IMR-90 (cell line): ENCODE data around the gene TCP11L1. TPM values are rescaled to one million over a fixed set of nuclear protein-coding genes. Genes with fewer than 3 reads are reported as not detected.

Experiments used
- ATAC-seq: fragments of 200-7000 bp; cut with Tn5 transposase; 2 replicates; pipeline ENCODE4 v1.9.1; 2020; ENCODE audit warnings: low read depth, mild to moderate bottlenecking, moderate library complexity
- BruUV-seq: library from RNA; stranded (reverse); fragments of 400-500 nt; replicated peaks from 2 replicates; lab custom pipeline; 2021; lab: Mats Ljungman, UMichigan
- CTCF ChIA-PET: fragments of 300-600 bp; formaldehyde crosslinking; extraction: SDS; loops from one replicate; lab custom pipeline; 2021; ENCODE audit warnings: antibody characterized with exemption; lab: Yijun Ruan, JAX
- POLR2A ChIA-PET: fragments of 300-600 bp; sonication (Branson Sonifier 250); formaldehyde crosslinking; loops from one replicate; lab custom pipeline; 2022; ENCODE audit warnings: antibody characterized with exemption; ENCODE audit not compliant: unreplicated experiment; lab: Charles Lee
- DNase-seq: peaks from one replicate; pipeline ENCODE4 v3.0.0; 2013
- H2AFZ ChIP-seq: replicated peaks from 2 replicates; pipeline ENCODE3; 2013; ENCODE audit warnings: low read length, mild to moderate bottlenecking; ENCODE audit not compliant: poor library complexity
- H2AK5ac ChIP-seq: 2 replicates; pipeline ENCODE4 v1.6.1; 2013; ENCODE audit warnings: low read depth, low read length, inconsistent platforms
- H2AK9ac ChIP-seq: replicated peaks from 2 replicates; pipeline ENCODE3; 2013; ENCODE audit warnings: mild to moderate bottlenecking, low read depth, low read length, moderate library complexity; ENCODE audit not compliant: poor library complexity
- H2BK120ac ChIP-seq: 2 replicates; pipeline ENCODE4 v1.6.1; 2013; ENCODE audit warnings: low read depth, low read length, inconsistent platforms
- H2BK15ac ChIP-seq: 3 replicates; pipeline ENCODE4 v1.6.1; 2013; ENCODE audit warnings: low read depth, low read length, inconsistent platforms
- H2BK20ac ChIP-seq: 2 replicates; pipeline ENCODE4 v1.6.1; 2013; ENCODE audit warnings: low read depth, mild to moderate bottlenecking, inconsistent platforms, low read length, moderate library complexity
- H2BK5ac ChIP-seq: 2 replicates; pipeline ENCODE4 v1.6.1; 2013; ENCODE audit warnings: mild to moderate bottlenecking, low read depth, low read length, inconsistent platforms; ENCODE audit not compliant: poor library complexity, severe bottlenecking
- H3K14ac ChIP-seq: replicated peaks from 2 replicates; pipeline ENCODE4 v1.6.1; 2013; ENCODE audit warnings: low read depth, low read length, inconsistent platforms
- H3K18ac ChIP-seq: 2 replicates; pipeline ENCODE4 v1.6.1; 2013; ENCODE audit warnings: low read depth, low read length, control low read depth
- H3K23ac ChIP-seq: 2 replicates; pipeline ENCODE4 v1.6.1; 2013; ENCODE audit warnings: low read depth, low read length, inconsistent platforms
- H3K27ac ChIP-seq: 2 replicates; pipeline ENCODE4 v1.5.1; 2013; ENCODE audit warnings: mild to moderate bottlenecking, control low read depth, low read length; ENCODE audit not compliant: insufficient read depth
- H3K27me3 ChIP-seq: 2 replicates; pipeline ENCODE4 v1.6.1; 2013; ENCODE audit warnings: low read length; ENCODE audit not compliant: control insufficient read depth, insufficient read depth
- H3K36me3 ChIP-seq: 2 replicates; pipeline ENCODE4 v1.6.1; 2013; ENCODE audit warnings: low read length, mixed read lengths; ENCODE audit not compliant: control insufficient read depth, insufficient read depth
- H3K4ac ChIP-seq: 2 replicates; pipeline ENCODE4 v1.6.1; 2013; ENCODE audit warnings: low read depth, low read length, inconsistent platforms
- H3K4me1 ChIP-seq: 2 replicates; pipeline ENCODE4 v1.6.1; 2013; ENCODE audit warnings: low read length, mixed read lengths; ENCODE audit not compliant: control insufficient read depth, insufficient read depth
- H3K4me2 ChIP-seq: 2 replicates; pipeline ENCODE4 v1.6.1; 2013; ENCODE audit warnings: low read depth, mild to moderate bottlenecking, control low read depth, low read length, moderate library complexity
- H3K4me3 ChIP-seq: 2 replicates; pipeline ENCODE4 v1.5.1; 2013; ENCODE audit warnings: low read depth, mild to moderate bottlenecking, control low read depth, low read length, moderate library complexity; ENCODE audit not compliant: insufficient read depth
- H3K56ac ChIP-seq: 2 replicates; pipeline ENCODE4 v1.6.1; 2013; ENCODE audit warnings: low read length, inconsistent platforms; ENCODE audit not compliant: insufficient read depth; ENCODE audit errors: extremely low read depth
- H3K79me1 ChIP-seq, 2 experiments: 2 replicates each; pipeline ENCODE4 v1.6.1; 2013; ENCODE audit warnings: low read length in 2 of 2, inconsistent platforms in 1 of 2, low read depth in 1 of 2
- H3K9ac ChIP-seq: 2 replicates; pipeline ENCODE4 v1.6.1; 2013; ENCODE audit warnings: low read depth, low read length, control low read depth
- H3K9me1 ChIP-seq: 2 replicates; pipeline ENCODE4 v1.6.1; 2013; ENCODE audit warnings: low read length, inconsistent platforms; ENCODE audit not compliant: insufficient read depth
- H3K9me3 ChIP-seq: 2 replicates; pipeline ENCODE4 v1.6.1; 2013; ENCODE audit warnings: low read length; ENCODE audit not compliant: control insufficient read depth, insufficient read depth
- H4K20me1 ChIP-seq: 2 replicates; pipeline ENCODE4 v1.6.1; 2013; ENCODE audit warnings: low read length, inconsistent platforms; ENCODE audit not compliant: insufficient read depth
- H4K5ac ChIP-seq: 2 replicates; pipeline ENCODE4 v1.6.1; 2013; ENCODE audit warnings: mild to moderate bottlenecking, low read depth, low read length, control low read depth
- H4K8ac ChIP-seq, 2 experiments: 2 replicates each; pipeline ENCODE4 v1.6.1; 2013; ENCODE audit warnings: low read depth in 2 of 2, low read length in 2 of 2, control low read depth in 1 of 2, inconsistent platforms in 1 of 2
- H4K91ac ChIP-seq: 2 replicates; pipeline ENCODE4 v1.6.1; 2013; ENCODE audit warnings: low read depth, low read length, inconsistent platforms; ENCODE audit not compliant: insufficient read depth
- BHLHE40 ChIP-seq: fragments of 150-350 bp; IDR thresholded peaks from 2 replicates; pipeline ENCODE4 v1.6.1; 2016; ENCODE audit warnings: mild to moderate bottlenecking, low read depth, low read length
- CEBPB ChIP-seq: IDR thresholded peaks from 2 replicates; pipeline ENCODE4 v1.6.1; 2012; ENCODE audit warnings: low read depth, low read length, improper control_type of control experiment
- CHD1 ChIP-seq: IDR thresholded peaks from 2 replicates; pipeline ENCODE4 v1.6.1; 2012; ENCODE audit warnings: low read depth, low read length, improper control_type of control experiment
- CTCF ChIP-seq: conservative IDR thresholded peaks from 2 replicates; pipeline ENCODE4 v1.5.1; 2012; ENCODE audit warnings: mild to moderate bottlenecking, low read depth, low read length, improper control_type of control experiment
- MXI1 ChIP-seq: IDR thresholded peaks from 2 replicates; pipeline ENCODE4 v1.6.1; 2012; ENCODE audit warnings: low read depth, mild to moderate bottlenecking, low read length, moderate library complexity, borderline replicate concordance
- NFE2L2 ChIP-seq: fragments of 150-350 bp; IDR thresholded peaks from 2 replicates; pipeline ENCODE4 v1.6.1; 2016; ENCODE audit warnings: low read depth, mild to moderate bottlenecking, low read length
- POLR2A ChIP-seq: IDR thresholded peaks from 2 replicates; pipeline ENCODE4 v1.6.1; 2012; ENCODE audit warnings: mild to moderate bottlenecking, low read depth, low read length
- RAD21 ChIP-seq: IDR thresholded peaks from 2 replicates; pipeline ENCODE4 v1.6.1; 2012; ENCODE audit warnings: low read length, improper control_type of control experiment
- RCOR1 ChIP-seq: IDR thresholded peaks from 2 replicates; pipeline ENCODE4 v1.6.1; 2012; ENCODE audit warnings: mild to moderate bottlenecking, low read length, improper control_type of control experiment; ENCODE audit not compliant: insufficient replicate concordance
- SMC3 ChIP-seq: fragments of 150-350 bp; IDR thresholded peaks from 2 replicates; pipeline ENCODE4 v1.6.1; 2016; ENCODE audit warnings: low read depth, mild to moderate bottlenecking, antibody characterized with exemption, low read length, moderate library complexity
- WGBS, 2 experiments: methylation state at CpG; one replicate each; pipeline versions ENCODE4 v1.1.5 to v1.1.7; 2013; ENCODE audit warnings: missing lambda C conversion rate in 2 of 2; ENCODE audit not compliant: insufficient read length in 1 of 2; ENCODE audit errors: extremely low coverage in 2 of 2; 5-methylcytosine and 5-hydroxymethylcytosine counted together
- dilution Hi-C: fragments of 300-500 bp; cut with HindIII; formaldehyde crosslinking; loops from one replicate; pipeline ENCODE4 v1.14.3; 2018; ENCODE audit warnings: low sequenced_read_pairs; ENCODE audit not compliant: unreplicated experiment
- in situ Hi-C: fragments of 300-500 bp; cut with MboI; formaldehyde crosslinking; loops from 3 replicates; pipeline ENCODE4 v1.14.3; 2019; ENCODE audit warnings: low sequenced_read_pairs, inconsistent platforms, mixed read lengths
- intact Hi-C: fragments of 100-400 bp; cut with micrococcal nuclease; formaldehyde crosslinking; loops from 2 replicates; pipeline ENCODE4 v1.10.0; 2022
- polyA plus RNA-seq, 3 experiments: library from polyadenylated mRNA; depleted of rRNA; stranded (reverse); fragments of >200 nt; gene quantifications; 2 replicates each; pipeline ENCODE4 v1.2.3, GENCODE V29; 2012; ENCODE audit warnings: low replicate concordance in 1 of 3
- total RNA-seq: library from RNA; depleted of rRNA; stranded (reverse); fragments of >200 nt; gene quantifications from 2 replicates; pipeline ENCODE4 v1.2.3, GENCODE V29; 2012

Gene TCP11L1
- total and polyA plus RNA-seq, 2 of the 4 experiments (the other 2 are of a cell fraction), result 13.9 to 17.4 TPM

DNA sequence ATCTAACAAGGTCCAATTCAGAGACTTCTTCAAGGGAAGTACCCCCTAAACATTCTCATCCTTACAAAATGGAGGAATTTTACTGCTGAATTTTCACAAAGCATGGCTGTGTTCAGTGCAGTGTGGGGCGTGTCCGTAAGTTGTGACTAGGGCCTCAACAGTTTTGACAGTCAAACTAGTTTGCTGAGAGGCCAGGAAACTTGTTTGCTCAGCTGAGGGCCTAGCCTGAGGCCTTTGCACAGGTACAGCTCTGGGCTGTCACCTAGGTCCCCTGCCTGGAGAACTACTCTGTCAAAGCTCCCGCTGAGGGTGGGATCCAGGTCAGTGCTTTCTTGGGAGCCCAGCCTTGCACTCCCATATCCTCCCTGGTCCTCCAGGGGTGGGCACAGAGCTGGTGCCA, 27.9 kb downstream of the TCP11L1 start:
- intact Hi-C loops, result no loop called here
- BruUV-seq, result no TSS peak
- CTCF ChIA-PET, result no interaction called here

More for the DNA sequence above, 27.9 kb downstream of the TCP11L1 start:
- Histone ChIP-seq H2BK120ac (no peak overlapping the region), H2BK15ac (no peak overlapping the region), H3K18ac (no peak overlapping the region), H3K9ac (no peak overlapping the region), H2BK20ac (no peak overlapping the region), H3K4me3 (no peak overlapping the region), H3K23ac (no peak overlapping the region), H3K36me3 (peaks cover 43% of the 10 kb centered on the region), H3K4ac (no peak overlapping the region), H2BK5ac (no peak overlapping the region), H3K9me3 (no peaks in the 10 kb centered on the region), H3K4me2 (no peak overlapping the region), H4K5ac (no peak overlapping the region), H3K79me1 (0 out of 4 replicates have a peak, but pooled peaks cover 0 to 5% of the 10 kb centered on the region in 2 experiments), H2AFZ (no peak overlapping the region), H4K20me1 (no peaks in the 10 kb centered on the region), H3K14ac (no peak overlapping the region), H3K27ac (no peak overlapping the region), H2AK9ac (no peak overlapping the region), H3K4me1 (0 out of 2 replicates have a peak, but pooled peaks cover 2% of the 10 kb centered on the region), H3K56ac (no peak overlapping the region), H3K9me1 (peaks cover 9% of the 10 kb centered on the region; the same call in 1 of the 2 replicates), H4K8ac (no peak overlapping the region), H4K91ac (no peak overlapping the region), H2AK5ac (no peak overlapping the region), H3K27me3 (no peaks in the 10 kb centered on the region)
- no peak for DNase-seq
- POLR2A ChIA-PET, result no interaction called here
- no peak for TF ChIP-seq BHLHE40
- no peak for TF ChIP-seq NFE2L2
- TF ChIP-seq CTCF, result no peak
- TF ChIP-seq CHD1, result no peak
- no peak for TF ChIP-seq SMC3
- TF ChIP-seq POLR2A, result no peak
- TF ChIP-seq MXI1, result no peak
- TF ChIP-seq RAD21, result no peak
- no peak for TF ChIP-seq RCOR1
- TF ChIP-seq CEBPB, result no peak
- WGBS, 2 experiments, result 88% methylated on average over 2 of the region's 3 CpGs; no CpG with 5 or more reads in 1 of the 2 experiments
- ATAC-seq, result no peak
- in situ Hi-C loops, result loop anchor here (25.0 kb wide), 2 partner anchors 230 to 480 kb away; partner anchors contain the start of genes EIF3M and PRRG4
- dilution Hi-C loops, result no loop called here
